OCI-LY7 (cell line): ENCODE data around the gene ZGPAT. TPM values are rescaled to one million over a fixed set of nuclear protein-coding genes. Genes with fewer than 3 reads are reported as not detected.

Experiments used
- BruUV-seq: library from RNA; stranded (reverse); fragments of 400-500 nt; replicated peaks from 2 replicates; lab custom pipeline; 2021; lab: Mats Ljungman, UMichigan
- CTCF ChIA-PET: fragments of 300-600 bp; sonication (Branson Sonifier 250); formaldehyde crosslinking; loops from one replicate; lab custom pipeline; 2022; ENCODE audit warnings: antibody characterized with exemption; ENCODE audit not compliant: unreplicated experiment; lab: Charles Lee
- POLR2A ChIA-PET: fragments of 300-600 bp; sonication (Branson Sonifier 250); formaldehyde crosslinking; loops from one replicate; lab custom pipeline; 2022; ENCODE audit warnings: antibody characterized with exemption; lab: Charles Lee
- DNase-seq: peaks from one replicate; pipeline ENCODE4 v3.0.0-alpha.2; 2015; ENCODE audit warnings: low spot score
- H2AFZ ChIP-seq: fragments of 200-600 bp; sonication (generic), shearing (Covaris generic); 2 replicates; pipeline ENCODE4 v1.6.1; 2014; ENCODE audit warnings: mild to moderate bottlenecking, antibody characterized with exemption, low read length, moderate library complexity
- H3K27ac ChIP-seq: fragments of 200-600 bp; sonication (generic); 2 replicates; pipeline ENCODE4 v1.5.1; 2014; ENCODE audit warnings: mixed run types, low read depth, mild to moderate bottlenecking, moderate library complexity, low read length, inconsistent platforms; ENCODE audit not compliant: poor library complexity, severe bottlenecking
- H3K36me3 ChIP-seq: fragments of 200-600 bp; sonication (generic); 2 replicates; pipeline ENCODE4 v1.6.1; 2014; ENCODE audit warnings: mild to moderate bottlenecking, antibody characterized with exemption, low read length, moderate library complexity, mixed read lengths; ENCODE audit not compliant: insufficient read depth
- H3K4me1 ChIP-seq: fragments of 200-600 bp; sonication (generic); 2 replicates; pipeline ENCODE4 v1.5.1; 2014; ENCODE audit warnings: mild to moderate bottlenecking, low read length; ENCODE audit not compliant: insufficient read depth, poor library complexity, severe bottlenecking
- H3K4me2 ChIP-seq: fragments of 200-600 bp; sonication (generic); 2 replicates; pipeline ENCODE4 v1.6.1; 2014; ENCODE audit warnings: mild to moderate bottlenecking, low read length
- H3K4me3 ChIP-seq: fragments of 200-600 bp; sonication (generic); 2 replicates; pipeline ENCODE4 v1.5.1; 2014; ENCODE audit warnings: mild to moderate bottlenecking, low read depth, low read length; ENCODE audit not compliant: poor library complexity, severe bottlenecking
- H3K79me2 ChIP-seq: fragments of 200-600 bp; sonication (generic); 2 replicates; pipeline ENCODE4 v1.6.1; 2016; ENCODE audit warnings: low read depth, mild to moderate bottlenecking, low read length, moderate library complexity, mixed read lengths; ENCODE audit not compliant: insufficient read depth
- H3K9me2 ChIP-seq: fragments of 200-600 bp; sonication (generic); 2 replicates; pipeline ENCODE4 v1.6.1; 2016; ENCODE audit warnings: mild to moderate bottlenecking, low read length, mixed read lengths; ENCODE audit not compliant: insufficient read depth
- H3K9me3 ChIP-seq: fragments of 200-600 bp; sonication (generic); 2 replicates; pipeline ENCODE4 v1.6.1; 2014; ENCODE audit warnings: mild to moderate bottlenecking, mixed run types, low read length, mixed read lengths
- H4K20me1 ChIP-seq: fragments of 200-600 bp; sonication (generic); 2 replicates; pipeline ENCODE4 v1.6.1; 2014; ENCODE audit warnings: mild to moderate bottlenecking, antibody characterized with exemption, low read length, moderate library complexity, mixed read lengths; ENCODE audit not compliant: insufficient read depth
- CTCF ChIP-seq: fragments of 200-600 bp; sonication (generic); conservative IDR thresholded peaks from 2 replicates; pipeline ENCODE4 v1.5.1; 2014; ENCODE audit warnings: mild to moderate bottlenecking, antibody characterized with exemption, low read length, moderate library complexity, mixed read lengths
- EZH2phosphoT487 ChIP-seq: fragments of 200-600 bp; sonication (generic); IDR thresholded peaks from 2 replicates; pipeline ENCODE4 v1.6.1; 2018; ENCODE audit warnings: low read depth, borderline replicate concordance, mild to moderate bottlenecking, mixed run types, antibody characterized with exemption, low read length, moderate library complexity, mixed read lengths
- intact Hi-C: fragments of 100-400 bp; cut with micrococcal nuclease; formaldehyde crosslinking; loops from one replicate; pipeline ENCODE4 v1.10.0; 2022; ENCODE audit not compliant: unreplicated experiment
- total RNA-seq, 2 experiments: library from RNA; depleted of rRNA in 1 of 2; stranded (reverse); fragments of >200 nt in 1 of 2; shearing (Covaris generic) in 1 of 2; gene quantifications; 2 replicates each; pipeline ENCODE4 v1.2.3, GENCODE V29; 2014 to 2022

The ZGPAT gene
- total RNA-seq, 2 experiments from 2014 or later = 43.9 to 55.4 TPM

GRCh38 chr20:63697357-63697867 is 10.4 kb upstream of the ZGPAT start:
- no peak overlapping the region for H3K4me3 ChIP-seq
- TF ChIP-seq EZH2phosphoT487 (no peak), CTCF (no peak)
- no peak overlapping the region for H3K27ac ChIP-seq
- DNase-seq = no peak
- no peaks in the 10 kb centered on the region for H3K9me2 ChIP-seq
- ChIA-PET POLR2A (no interaction called here), CTCF (no interaction called here)
- BruUV-seq = no TSS peak
- no peaks in the 10 kb centered on the region for H3K79me2 ChIP-seq
- H2AFZ ChIP-seq = no peak overlapping the region
- no peaks in the 10 kb centered on the region for H3K9me3 ChIP-seq
- intact Hi-C loops = no loop called here
- H4K20me1 ChIP-seq = no peaks in the 10 kb centered on the region
- H3K36me3 ChIP-seq = peaks cover 32% of the 10 kb centered on the region
- peaks cover 9% of the 10 kb centered on the region for H3K4me1 ChIP-seq
- no peak overlapping the region for H3K4me2 ChIP-seq

GRCh38 chr20:63697868-63698545 is 9.8 kb upstream of the ZGPAT start:
- H3K36me3 ChIP-seq = peaks cover 35% of the 10 kb centered on the region
- H3K79me2 ChIP-seq = no peaks in the 10 kb centered on the region
- intact Hi-C loops = no loop called here
- H3K27ac ChIP-seq = no peak overlapping the region
- H3K4me2 ChIP-seq = no peak overlapping the region
- ChIA-PET CTCF (no interaction called here), POLR2A (no interaction called here)
- no peaks in the 10 kb centered on the region for H3K9me2 ChIP-seq
- no peaks in the 10 kb centered on the region for H3K9me3 ChIP-seq
- H3K4me3 ChIP-seq = no peak overlapping the region
- H4K20me1 ChIP-seq = no peaks in the 10 kb centered on the region
- no TSS peak for BruUV-seq
- H2AFZ ChIP-seq = no peak overlapping the region
- TF ChIP-seq EZH2phosphoT487 = no peak
- TF ChIP-seq CTCF = no peak
- peaks cover 9% of the 10 kb centered on the region for H3K4me1 ChIP-seq
- no peak for DNase-seq
